GM19438 (cell line): ENCODE results near the gene CCL18.
"Not testable (repeated sequence)": the region's sequence is repeated elsewhere in the genome, so short reads cannot be mapped to it uniquely, and the experiment has no call there.

ENCODE experiments used
- ATAC-seq: cut with Tn5 transposase; IDR thresholded peaks from one replicate; pipeline ENCODE4 v1.9.1; 2021; ENCODE audit warnings: low read depth; ENCODE audit not compliant: unreplicated experiment

Gene CCL18, protein sequence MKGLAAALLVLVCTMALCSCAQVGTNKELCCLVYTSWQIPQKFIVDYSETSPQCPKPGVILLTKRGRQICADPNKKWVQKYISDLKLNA

DNA sequence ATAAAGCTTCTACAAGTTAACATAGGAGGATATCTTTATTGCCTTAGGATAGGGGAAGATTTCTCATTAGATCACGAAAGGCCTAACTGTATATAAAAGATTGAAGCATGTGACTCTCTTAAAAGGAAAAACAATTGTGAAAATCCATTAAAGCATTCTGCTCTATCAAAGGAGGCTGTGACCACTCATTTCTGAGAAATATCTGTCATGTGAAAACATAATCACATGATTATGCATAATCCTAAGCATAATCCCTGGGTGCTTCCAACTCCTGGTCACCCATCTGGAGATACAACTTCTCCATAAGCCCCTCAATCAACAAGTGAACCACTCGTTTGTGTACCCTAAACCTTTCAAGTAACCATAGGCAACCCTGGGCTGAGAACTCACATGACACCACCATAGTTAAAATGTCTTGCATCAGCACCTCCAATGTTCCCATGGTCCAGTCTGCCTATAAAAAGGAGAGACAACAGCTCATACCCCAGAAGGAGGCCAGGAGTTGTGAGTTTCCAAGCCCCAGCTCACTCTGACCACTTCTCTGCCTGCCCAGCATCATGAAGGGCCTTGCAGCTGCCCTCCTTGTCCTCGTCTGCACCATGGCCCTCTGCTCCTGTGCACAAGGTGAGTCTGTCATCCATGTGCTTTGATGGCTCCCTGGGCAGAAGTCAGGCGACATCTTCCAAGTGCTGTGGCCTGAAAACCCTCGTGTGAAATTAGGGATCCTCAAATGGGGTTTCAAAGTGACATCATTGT lies at the start of gene CCL18:
CCL18 (plus strand) TSS at position 487 of the 756 bp plus-strand sequence; CDS start at position 558, 71 bp downstream.
- no peak for ATAC-seq

DNA sequence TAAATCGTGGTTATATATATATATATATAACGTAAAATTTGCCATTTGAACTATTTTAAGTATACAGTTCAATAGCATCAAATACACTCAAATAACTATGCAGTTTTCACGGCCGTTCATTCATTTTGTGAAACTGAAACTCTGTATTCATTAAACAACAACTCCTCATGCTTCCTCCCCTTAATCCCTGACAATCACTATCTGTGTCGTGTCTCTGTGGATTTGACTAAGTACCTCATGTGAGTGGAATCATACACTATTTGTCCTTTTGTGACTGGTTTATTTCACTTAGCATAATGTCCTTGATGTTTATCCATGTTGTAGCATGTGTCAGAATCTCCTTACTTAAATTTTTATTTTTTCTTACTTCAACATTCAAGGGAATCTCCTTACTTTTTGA lies 49.1 kb upstream of the CCL18 start:
- no peak for ATAC-seq

DNA sequence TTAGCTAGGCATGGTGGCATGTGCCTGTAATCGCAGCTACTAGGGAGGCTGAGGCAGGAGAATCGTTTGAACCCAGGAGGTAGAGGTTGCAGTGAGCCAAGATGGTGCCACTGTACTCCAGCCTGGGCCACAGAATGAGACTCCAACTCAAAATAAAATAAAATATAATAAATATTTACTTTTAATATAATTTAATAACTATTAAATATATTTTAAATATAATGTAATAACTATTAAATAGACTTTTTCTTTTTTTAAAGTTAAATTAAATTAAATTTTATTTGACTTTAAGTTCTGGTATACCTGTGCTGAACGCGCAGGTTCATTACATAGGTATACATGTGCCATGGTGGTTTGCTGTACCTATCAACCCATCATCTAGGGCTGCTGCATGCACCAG lies 48.2 kb upstream of the CCL18 start:
- not testable (repeated sequence) for ATAC-seq

DNA sequence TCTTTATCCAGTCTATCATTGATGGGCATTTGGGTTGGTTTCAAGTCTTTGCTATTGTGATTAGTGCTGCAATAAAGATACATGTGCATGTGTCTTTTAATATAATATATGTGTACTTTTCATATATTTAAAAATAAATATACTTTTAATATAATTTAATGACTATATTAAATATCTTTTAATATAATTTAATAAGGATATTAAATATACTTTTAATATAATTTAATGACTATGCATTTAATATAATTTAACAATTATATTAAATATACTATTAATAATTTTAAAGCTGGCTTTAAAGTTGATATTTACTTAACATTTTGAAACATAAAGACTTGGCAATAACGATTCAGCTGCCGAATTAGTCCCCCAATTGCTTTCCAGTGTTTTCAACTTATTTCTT lies 47.5 kb upstream of the CCL18 start:
- no peak for ATAC-seq

DNA sequence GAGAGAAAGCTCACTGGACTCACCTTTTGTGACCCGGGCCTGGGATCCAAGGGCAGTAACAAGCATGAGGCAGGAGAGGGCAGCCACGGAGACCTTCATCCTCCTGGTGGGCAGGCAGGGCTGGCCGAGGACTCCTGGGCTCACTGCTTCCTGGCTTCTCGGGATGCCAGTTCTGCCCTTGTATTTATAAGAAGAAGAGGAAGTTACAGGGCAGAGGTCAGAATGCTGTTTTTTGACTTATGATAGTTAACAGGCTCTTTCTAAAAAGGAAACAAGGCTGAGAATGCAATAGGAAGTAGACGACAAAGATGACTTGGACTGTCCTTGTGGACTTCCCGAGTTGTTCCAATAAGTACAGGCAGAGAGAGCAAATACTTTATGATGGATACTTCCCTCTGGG lies 46.3 kb upstream of the CCL18 start, which contains the start of gene CCL23:
CCL23 (minus strand) TSS at position 174 of the 400 bp plus-strand sequence; CDS start at position 99, 75 bp downstream.
- ATAC-seq = no peak

DNA sequence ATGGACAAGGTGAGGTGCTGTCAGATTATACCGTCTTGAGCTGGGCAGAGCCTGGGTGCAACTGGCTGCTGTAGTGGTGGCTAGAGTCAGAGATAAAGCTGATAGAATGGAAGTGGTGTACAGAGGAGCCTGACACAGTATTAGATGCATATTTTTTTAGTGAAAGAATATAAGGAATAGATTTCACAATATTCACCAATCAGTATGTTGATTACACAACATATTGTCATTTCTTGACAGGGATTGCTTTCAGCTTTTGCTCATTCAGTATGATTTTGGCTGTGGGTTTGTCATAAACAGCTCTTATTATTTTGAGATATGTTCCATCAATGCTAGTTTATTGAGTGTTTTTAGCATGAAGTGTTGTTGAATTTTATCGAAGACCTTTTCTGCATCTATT lies 44.6 kb upstream of the CCL18 start:
- ATAC-seq = no peak

DNA sequence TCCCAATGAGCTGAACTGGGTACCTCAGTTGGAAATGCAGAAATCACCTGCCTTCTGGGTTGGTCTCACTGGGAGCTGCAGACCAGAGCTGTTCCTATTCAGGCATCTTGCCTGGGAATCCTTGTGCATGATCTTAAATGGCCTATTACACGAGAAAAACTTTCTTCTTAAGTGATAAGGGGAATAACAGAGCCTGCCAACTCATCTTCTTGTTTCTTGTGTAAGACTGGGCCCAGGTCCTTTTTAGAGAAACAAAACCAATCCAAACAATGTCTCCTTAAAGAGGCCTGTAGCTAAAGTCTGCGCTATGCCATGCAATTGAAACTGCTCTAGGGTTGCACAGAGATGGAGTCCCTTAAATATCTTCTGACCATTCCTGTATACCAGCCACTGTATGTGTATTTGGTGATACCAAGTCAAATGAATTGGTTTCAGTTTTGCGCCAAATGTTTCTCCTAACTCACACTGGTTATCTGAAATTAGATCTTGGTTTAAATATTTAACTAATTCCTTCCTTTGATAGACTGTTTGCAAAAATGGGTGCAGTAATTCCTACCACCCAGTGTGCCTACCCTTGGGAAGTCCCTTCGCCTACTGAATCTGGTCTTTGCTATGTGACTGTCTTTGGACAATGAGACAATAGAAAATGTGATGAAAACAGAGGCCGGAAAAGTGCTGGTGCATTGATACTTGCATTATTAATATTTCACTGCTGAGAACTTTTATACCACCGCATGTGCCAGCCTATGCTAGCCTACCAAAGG lies 39.8 kb upstream of the CCL18 start:
- no peak for ATAC-seq

DNA sequence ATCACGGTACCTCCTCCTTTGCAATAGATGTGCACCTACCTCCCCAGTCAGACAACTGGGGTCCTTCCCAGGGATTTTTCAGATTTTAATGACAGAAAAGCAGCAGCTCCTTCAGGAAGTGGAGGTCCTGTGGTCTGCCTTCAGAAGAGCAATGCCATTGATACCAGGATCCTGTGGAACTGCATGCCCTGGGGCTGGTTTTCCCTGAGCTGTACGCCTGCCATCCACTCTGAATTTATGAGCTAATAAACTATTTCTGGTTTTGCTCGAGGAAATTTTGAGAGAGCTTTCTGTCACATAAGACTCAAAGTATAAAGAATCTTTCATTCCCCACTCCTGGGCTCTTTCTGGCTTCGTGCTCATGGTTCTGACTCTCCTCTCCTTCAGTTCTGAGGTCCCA lies 36.3 kb upstream of the CCL18 start:
- ATAC-seq = no peak

DNA sequence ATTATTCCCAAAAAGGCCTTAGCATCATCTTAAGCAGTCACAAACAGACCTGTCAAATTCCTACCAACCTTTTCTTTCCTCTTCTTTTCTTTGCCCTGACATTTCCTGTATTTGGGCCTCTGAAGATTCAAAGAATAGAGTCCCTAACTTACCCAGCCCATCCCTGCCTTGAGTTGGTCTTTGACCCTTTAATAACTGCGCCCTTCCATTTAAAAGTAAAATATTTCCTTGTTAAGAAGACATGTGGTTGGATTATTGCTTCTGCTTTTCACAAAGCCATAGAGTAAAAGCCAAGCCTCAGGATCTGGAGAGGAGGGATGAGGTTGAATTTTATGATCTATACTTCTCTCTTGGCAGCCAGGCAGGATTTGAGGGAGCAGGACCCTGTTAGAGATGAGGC lies 33.1 kb upstream of the CCL18 start:
- no peak for ATAC-seq

DNA sequence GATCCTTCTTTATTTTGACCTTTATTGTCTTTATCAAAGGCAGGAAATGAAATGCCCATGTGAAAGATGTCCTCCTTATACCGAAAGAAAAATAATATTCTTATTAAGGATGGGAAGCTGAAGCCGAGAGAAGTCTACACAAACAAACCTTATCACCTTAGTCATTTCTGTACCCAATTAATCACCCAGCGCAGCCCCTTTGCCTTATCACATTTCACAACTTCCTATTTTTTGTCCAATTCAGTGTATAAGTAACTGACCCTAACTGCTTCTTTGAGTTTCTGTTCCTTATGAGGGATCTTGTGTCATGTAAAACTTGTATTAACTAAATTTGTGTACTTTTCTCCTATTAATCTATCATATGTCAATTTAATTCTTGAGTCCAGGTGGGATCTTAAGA lies 29.9 kb upstream of the CCL18 start:
- ATAC-seq = no peak

DNA sequence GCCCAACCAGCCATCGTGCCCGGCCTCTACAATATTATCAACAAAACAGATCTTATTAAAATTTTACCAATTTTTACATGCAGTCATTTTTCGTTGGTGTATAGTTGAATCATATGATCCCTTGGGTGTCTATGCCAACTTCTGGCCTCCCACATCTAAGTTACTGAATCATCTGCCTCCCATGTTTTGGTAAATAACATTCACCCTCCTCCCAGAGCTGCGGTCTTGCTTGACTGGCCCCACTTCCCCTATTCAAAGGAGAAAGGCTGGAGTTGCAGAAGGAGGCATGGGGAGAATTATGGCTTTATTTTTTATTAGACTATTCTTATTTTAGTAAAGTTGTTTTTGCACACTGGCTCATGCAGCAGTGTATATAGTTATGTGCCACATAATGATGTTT lies 27.8 kb upstream of the CCL18 start:
- no peak for ATAC-seq

DNA sequence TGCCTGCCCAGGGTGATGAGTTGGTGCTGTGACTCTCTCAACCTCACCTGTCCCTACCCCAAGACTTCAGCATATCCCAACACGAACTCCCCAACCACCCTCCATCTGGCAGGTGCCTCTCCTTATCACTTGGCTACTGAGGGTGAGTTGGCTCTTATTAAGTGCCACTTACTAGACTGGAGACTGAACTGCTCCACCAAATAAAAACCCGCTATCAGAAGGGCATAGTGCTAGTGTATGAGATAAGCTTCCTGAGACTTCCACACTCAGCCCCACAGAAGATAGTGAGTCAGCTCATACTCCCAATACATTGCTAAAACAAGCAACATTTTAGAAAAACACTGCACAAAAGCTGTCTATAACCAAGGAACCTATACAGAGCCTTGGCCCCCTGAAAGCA lies 16.0 kb upstream of the CCL18 start:
- ATAC-seq = no peak

DNA sequence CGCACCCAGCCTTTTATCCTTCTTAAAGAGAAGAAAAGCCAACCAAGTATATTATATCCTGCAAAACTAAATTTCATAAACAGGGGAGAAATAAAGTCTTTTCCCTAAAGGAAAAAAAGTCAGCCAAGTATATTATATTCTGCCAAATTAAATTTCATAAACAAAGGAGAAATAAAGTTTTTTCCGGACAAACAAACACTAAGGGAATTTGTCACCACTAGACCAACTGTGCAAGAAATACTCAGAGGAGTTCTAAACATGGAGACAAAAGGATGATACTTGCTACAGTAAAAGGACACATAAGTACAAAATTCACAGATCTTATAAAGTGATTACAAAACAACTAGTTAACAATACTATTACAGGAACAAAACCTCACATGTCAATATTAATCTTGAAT lies 14.4 kb upstream of the CCL18 start:
- ATAC-seq = no peak

DNA sequence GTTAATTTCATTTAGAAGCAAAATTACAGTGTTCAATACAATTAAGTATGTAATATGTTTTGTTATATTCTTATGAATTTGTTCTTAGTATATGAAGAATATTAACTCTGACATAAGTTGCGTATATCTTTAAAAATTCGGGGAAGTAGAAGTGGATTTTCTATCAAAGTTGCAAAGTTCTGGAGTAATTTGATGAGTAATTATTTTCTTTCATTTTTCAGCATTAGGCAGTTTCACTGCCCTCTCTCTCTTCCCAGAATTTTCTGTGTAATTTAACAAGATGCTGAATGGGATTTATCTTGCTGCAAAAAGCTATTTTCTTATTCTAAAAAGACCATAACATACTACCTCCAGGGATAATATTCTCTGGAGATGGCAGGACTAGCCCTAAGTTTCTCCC lies 8.9 kb upstream of the CCL18 start:
- no peak for ATAC-seq

DNA sequence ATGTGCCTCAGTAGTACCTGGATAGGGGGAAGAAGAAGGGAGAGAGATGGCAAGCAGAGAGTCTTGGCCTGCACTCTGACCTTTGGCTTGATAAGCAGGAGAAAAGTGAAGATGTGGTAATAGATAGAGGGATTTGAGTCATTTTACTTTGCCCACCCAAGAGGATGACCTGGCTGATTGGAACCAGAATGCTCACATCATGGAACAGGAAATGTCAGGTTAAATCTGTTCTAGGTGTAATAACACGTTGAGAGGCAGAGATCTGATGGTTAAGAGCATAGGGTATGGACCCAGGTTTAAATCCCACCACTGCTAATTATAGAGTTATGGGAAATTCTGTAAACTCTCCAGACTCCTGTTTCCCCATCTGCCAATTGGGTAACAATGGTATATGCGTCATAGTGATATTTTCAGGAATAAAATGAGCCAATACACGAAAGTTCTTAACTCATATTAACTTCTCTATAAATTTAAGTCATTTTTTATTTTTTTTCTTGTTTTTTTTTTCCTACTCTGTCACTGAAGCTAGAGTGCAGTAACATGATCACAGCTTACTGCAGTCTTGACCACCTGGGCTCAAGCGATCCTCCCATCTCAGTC lies 8.1 kb upstream of the CCL18 start:
- no peak for ATAC-seq

DNA sequence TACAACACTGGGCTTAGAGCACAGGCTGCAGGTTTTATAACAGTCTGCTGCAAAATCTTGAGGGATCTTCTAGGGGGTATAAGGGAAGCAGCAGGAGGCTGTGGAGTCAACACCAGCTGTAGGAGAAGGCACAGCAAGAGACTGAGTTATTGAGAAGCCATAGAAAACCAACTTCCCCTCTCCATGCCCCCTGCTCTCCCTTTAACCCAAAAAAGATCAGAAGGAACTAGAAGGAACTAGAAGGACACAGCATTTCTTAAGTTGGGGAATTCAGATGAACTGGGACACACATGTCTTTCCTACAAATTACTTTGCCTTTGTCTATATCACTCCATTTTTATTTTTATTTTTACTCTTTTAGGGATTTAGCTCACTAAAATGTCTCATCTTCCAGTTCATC lies 6.2 kb upstream of the CCL18 start:
- ATAC-seq = no peak

DNA sequence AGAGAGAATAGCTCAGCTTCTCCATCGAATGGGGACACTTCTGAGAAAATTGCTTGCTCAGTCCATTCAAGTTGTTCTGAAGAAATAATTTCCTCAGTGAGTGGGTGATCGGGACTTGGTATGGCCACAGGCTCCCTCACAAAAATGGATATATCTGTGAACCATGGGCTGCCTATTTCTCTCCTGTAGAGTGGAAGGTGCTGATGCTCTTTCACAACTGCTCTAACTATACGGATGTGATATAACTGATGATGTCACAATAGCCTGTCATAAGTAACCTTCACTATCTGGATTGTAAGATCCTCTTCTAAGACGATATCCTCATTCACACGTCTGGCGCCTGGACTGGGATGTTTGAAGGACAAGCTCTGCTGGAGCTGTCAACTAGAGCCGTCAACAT lies 4.7 kb upstream of the CCL18 start:
- no peak for ATAC-seq

DNA sequence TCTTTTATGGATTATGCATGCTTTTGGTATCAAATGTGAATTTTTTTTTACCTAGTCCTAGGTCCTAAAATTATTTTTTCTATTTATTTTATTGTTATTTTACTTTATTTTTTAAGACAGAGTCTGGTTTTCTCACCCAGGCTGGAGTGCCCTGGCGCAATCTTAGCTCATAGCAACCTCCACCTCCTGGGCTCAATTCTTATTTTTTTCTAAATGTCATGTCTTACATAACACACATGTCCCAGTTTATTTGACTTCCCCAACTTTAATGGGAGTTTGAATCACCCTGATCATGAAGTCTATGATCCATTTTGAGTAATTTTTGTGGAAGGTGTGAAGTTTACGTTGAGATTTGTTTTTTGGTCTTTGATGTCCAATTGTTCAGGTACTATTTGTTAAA lies 3.3 kb upstream of the CCL18 start:
- no peak for ATAC-seq

DNA sequence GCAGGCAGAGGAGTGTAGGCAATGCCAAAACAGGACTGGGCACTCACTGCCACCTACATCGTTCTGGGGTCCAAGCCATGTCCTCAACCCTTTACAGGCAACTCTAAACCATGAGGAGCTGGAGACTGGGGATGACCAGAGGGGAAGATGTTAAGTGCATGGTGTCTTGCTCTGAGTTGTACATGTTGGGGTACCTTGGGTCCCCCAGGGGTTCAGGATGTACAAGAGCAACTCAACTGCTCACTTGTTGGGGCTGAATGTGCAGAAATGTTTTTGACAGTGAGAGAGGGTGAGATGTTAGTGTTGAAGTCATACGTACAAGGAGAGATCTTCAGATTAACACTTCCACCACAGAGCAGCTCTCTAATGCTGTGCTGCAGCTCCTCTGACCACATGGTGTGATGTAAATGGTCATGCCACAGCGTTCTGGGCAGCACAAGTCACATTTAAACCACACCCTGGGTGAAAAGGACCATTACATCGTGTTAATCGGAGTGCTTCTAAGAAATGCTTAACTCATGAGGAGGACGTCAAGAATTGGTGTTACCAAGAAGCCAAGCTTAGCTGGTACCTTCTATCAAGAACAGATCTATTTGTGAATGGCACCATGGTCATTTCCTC lies 2.4 kb downstream of the CCL18 start:
- no peak for ATAC-seq

DNA sequence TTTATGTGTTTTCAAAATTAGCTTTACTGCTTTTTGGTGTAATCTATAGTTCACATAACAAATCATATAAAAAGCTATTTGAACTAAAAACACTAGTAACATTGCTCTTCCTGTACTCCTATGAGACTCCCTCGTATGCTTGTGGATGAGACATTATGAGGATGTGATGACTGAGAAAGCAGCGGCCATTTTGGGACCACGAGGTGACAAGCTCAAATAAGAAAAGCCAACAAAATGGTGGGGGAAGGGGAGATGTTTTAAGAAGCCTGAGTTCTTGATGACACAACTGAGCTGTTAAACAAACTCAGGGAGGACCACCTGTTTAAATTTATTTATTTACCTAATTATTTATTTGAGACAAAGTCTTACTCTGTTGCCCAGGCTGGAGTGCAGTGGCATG lies 4.5 kb downstream of the CCL18 start:
- no peak for ATAC-seq

DNA sequence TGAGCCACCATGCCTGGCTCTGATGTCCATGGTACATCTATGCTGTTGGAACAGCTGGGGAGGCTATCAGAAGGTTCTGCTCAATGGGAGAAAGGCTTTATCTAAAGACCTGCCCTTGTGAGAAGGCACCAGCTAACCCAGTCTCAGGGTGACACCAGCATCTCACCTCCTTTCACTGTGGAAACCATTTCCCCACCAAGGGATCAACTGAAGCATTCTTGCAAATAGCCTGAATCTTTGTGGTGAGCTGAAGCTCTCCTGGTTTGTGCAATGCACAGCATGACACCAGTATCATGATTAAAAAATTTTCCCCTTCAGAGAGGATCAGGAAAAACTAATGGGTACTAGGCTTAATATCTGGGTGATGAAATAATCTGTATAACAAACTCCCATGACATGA lies 5.1 kb downstream of the CCL18 start:
- ATAC-seq = no peak
